ENCODE results near the gene RNU1-4.
"Not testable (repeated sequence)": the region's sequence is repeated elsewhere in the genome, so short reads cannot be mapped to it uniquely, and the experiment has no call there.

Gene RNU1-4

GRCh38 chr1:16776835-16777234, 36.5 kb downstream of the RNU1-4 start:
- H3K36me3 ChIP-seq; H3K4me1 ChIP-seq (ENCODE audit: control insufficient read depth in 1 of 2, insufficient read depth in 1 of 2, low read depth in 1 of 2, low read length in 1 of 2); H3K9me3 ChIP-seq; H3K27ac ChIP-seq; H3K4me3 ChIP-seq (ENCODE audit: low read depth in 1 of 2, low read length in 1 of 2): not testable (repeated sequence)
- H3K27me3 ChIP-seq = peaks cover 36% of the 10 kb centered on the region

GRCh38 chr1:16777821-16778220, 37.5 kb downstream of the RNU1-4 start:
- not testable (repeated sequence) for H3K4me3 ChIP-seq (ENCODE audit: low read depth in 1 of 2, low read length in 1 of 2); H3K27ac ChIP-seq; H3K36me3 ChIP-seq; H3K9me3 ChIP-seq; H3K4me1 ChIP-seq (ENCODE audit: control insufficient read depth in 1 of 2, insufficient read depth in 1 of 2, low read depth in 1 of 2, low read length in 1 of 2)
- peaks cover 30% of the 10 kb centered on the region for H3K27me3 ChIP-seq

GRCh38 chr1:16779525-16779924, 39.2 kb downstream of the RNU1-4 start:
- not testable (repeated sequence) for H3K36me3 ChIP-seq; H3K27ac ChIP-seq; H3K4me1 ChIP-seq (ENCODE audit: control insufficient read depth in 1 of 2, insufficient read depth in 1 of 2, low read depth in 1 of 2, low read length in 1 of 2); H3K9me3 ChIP-seq; H3K4me3 ChIP-seq (ENCODE audit: low read depth in 1 of 2, low read length in 1 of 2)
- peaks cover 17% of the 10 kb centered on the region for H3K27me3 ChIP-seq

- H3K4me1 ChIP-seq (ENCODE audit: control insufficient read depth in 1 of 2, insufficient read depth in 1 of 2, low read depth in 1 of 2, low read length in 1 of 2); H3K36me3 ChIP-seq; H3K27ac ChIP-seq; H3K9me3 ChIP-seq; H3K4me3 ChIP-seq (ENCODE audit: low read depth in 1 of 2, low read length in 1 of 2): not testable (repeated sequence)
- H3K27me3 ChIP-seq = peaks cover 17% of the 10 kb centered on the region
Measured at GRCh38 chr1:16781033-16781432, 40.7 kb downstream of the RNU1-4 start.

- H3K4me1 ChIP-seq (ENCODE audit: control insufficient read depth in 1 of 2, insufficient read depth in 1 of 2, low read depth in 1 of 2, low read length in 1 of 2) = not testable (repeated sequence)
Measured at GRCh38 chr1:16781625-16782024, 41.3 kb downstream of the RNU1-4 start.

GRCh38 chr1:16784955-16785354, 44.6 kb downstream of the RNU1-4 start:
- H3K27ac ChIP-seq; H3K36me3 ChIP-seq; H3K4me1 ChIP-seq (ENCODE audit: control insufficient read depth in 1 of 2, insufficient read depth in 1 of 2, low read depth in 1 of 2, low read length in 1 of 2); H3K9me3 ChIP-seq; H3K4me3 ChIP-seq (ENCODE audit: low read depth in 1 of 2, low read length in 1 of 2); H3K27me3 ChIP-seq: not testable (repeated sequence)

More at GRCh38 chr1:16781625-16782024, 41.3 kb downstream of the RNU1-4 start:
- H3K36me3 ChIP-seq; H3K9me3 ChIP-seq; H3K27ac ChIP-seq; H3K4me3 ChIP-seq (ENCODE audit: low read depth in 1 of 2, low read length in 1 of 2): not testable (repeated sequence)
- peaks cover 21% of the 10 kb centered on the region for H3K27me3 ChIP-seq

- H3K27ac ChIP-seq; H3K4me1 ChIP-seq (ENCODE audit: control insufficient read depth in 1 of 2, insufficient read depth in 1 of 2, low read depth in 1 of 2, low read length in 1 of 2); H3K36me3 ChIP-seq; H3K9me3 ChIP-seq; H3K27me3 ChIP-seq; H3K4me3 ChIP-seq (ENCODE audit: low read depth in 1 of 2, low read length in 1 of 2): not testable (repeated sequence)
Measured at GRCh38 chr1:16786362-16786761, 46.0 kb downstream of the RNU1-4 start.

- not testable (repeated sequence) for H3K36me3 ChIP-seq; H3K9me3 ChIP-seq; H3K4me1 ChIP-seq (ENCODE audit: control insufficient read depth in 1 of 2, insufficient read depth in 1 of 2, low read depth in 1 of 2, low read length in 1 of 2); H3K27ac ChIP-seq; H3K4me3 ChIP-seq (ENCODE audit: low read depth in 1 of 2, low read length in 1 of 2); H3K27me3 ChIP-seq
Measured at GRCh38 chr1:16787175-16787574, 46.9 kb downstream of the RNU1-4 start.

GRCh38 chr1:16787711-16788110, 47.4 kb downstream of the RNU1-4 start:
- not testable (repeated sequence) for H3K9me3 ChIP-seq; H3K4me1 ChIP-seq (ENCODE audit: control insufficient read depth in 1 of 2, insufficient read depth in 1 of 2, low read depth in 1 of 2, low read length in 1 of 2); H3K4me3 ChIP-seq (ENCODE audit: low read depth in 1 of 2, low read length in 1 of 2); H3K36me3 ChIP-seq; H3K27me3 ChIP-seq; H3K27ac ChIP-seq
